OCI-LY3 (cell line): ENCODE data around the gene GRIN3A.

Experiments used
- H2AFZ ChIP-seq: fragments of 200-600, 300-600 bp; shearing (Covaris generic); 2 replicates; pipeline ENCODE4 v1.6.0; 2014; ENCODE audit warnings: antibody characterized with exemption, low read depth, low read length
- H3K27ac ChIP-seq: fragments of 200-600, 300-600 bp; sonication (generic); 2 replicates; pipeline ENCODE4 v1.5.1; 2014; ENCODE audit warnings: mild to moderate bottlenecking, low read length, moderate library complexity, mixed read lengths
- H3K27me3 ChIP-seq: fragments of 200-600, 300-600 bp; sonication (generic); 2 replicates; pipeline ENCODE4 v1.6.1; 2014; ENCODE audit warnings: low read depth, low read length, mixed read lengths
- H3K36me3 ChIP-seq: fragments of 200-600, 300-600 bp; sonication (generic); replicated peaks from 2 replicates; pipeline ENCODE3; 2014; ENCODE audit warnings: low read depth, low read length, mixed read lengths
- H3K4me1 ChIP-seq: fragments of 300-600, 200-600 bp; sonication (generic); 2 replicates; pipeline ENCODE4 v1.6.1; 2014; ENCODE audit warnings: low read length, mixed read lengths
- H3K4me2 ChIP-seq: fragments of 200-600, 300-600 bp; sonication (generic); 2 replicates; pipeline ENCODE4 v1.6.1; 2014; ENCODE audit warnings: low read length, mixed read lengths
- H3K4me3 ChIP-seq: fragments of 300-600, 200-600 bp; sonication (generic); 2 replicates; pipeline ENCODE4 v1.5.1; 2014; ENCODE audit warnings: antibody characterized with exemption, mild to moderate bottlenecking, low read length, moderate library complexity
- H3K79me2 ChIP-seq: fragments of 300-600, 200-600 bp; shearing (Covaris generic); 2 replicates; pipeline ENCODE4 v1.6.1; 2014; ENCODE audit warnings: mild to moderate bottlenecking, low read length, mixed read lengths
- H3K9ac ChIP-seq: fragments of 300-600, 200-600 bp; shearing (Covaris generic); 2 replicates; pipeline ENCODE4 v1.6.0; 2014; ENCODE audit warnings: mild to moderate bottlenecking, low read length, moderate library complexity
- H3K9me3 ChIP-seq: fragments of 200-600, 300-600 bp; shearing (Covaris generic); 2 replicates; pipeline ENCODE4 v1.6.1; 2014; ENCODE audit warnings: low read length, mixed read lengths; ENCODE audit not compliant: insufficient read depth
- H4K20me1 ChIP-seq: fragments of 200-600, 300-600 bp; sonication (generic); 2 replicates; pipeline ENCODE4 v1.6.1; 2016; ENCODE audit warnings: low read length, mixed read lengths; ENCODE audit not compliant: insufficient read depth
- CTCF ChIP-seq: fragments of 200-600, 300-600 bp; sonication (generic); IDR thresholded peaks from 2 replicates; pipeline ENCODE4 v1.5.1; 2014; ENCODE audit warnings: antibody characterized with exemption, low read length, low read depth
- EZH2phosphoT487 ChIP-seq: fragments of 200-600 bp; shearing (Covaris generic); IDR thresholded peaks from 2 replicates; pipeline ENCODE4 v1.6.1; 2018; ENCODE audit warnings: antibody characterized with exemption, mixed run types, low read depth

Gene GRIN3A

GRCh38 chr9:101536351-101536750 is 202.1 kb downstream of the GRIN3A start:
- TF ChIP-seq EZH2phosphoT487 (no peak), CTCF (no peak)
- Histone ChIP-seq H3K4me3 (no peak overlapping the region), H4K20me1 (peaks cover 8% of the 10 kb centered on the region; the same call in 1 of the 2 replicates), H3K9ac (no peak overlapping the region), H3K27ac (no peak overlapping the region), H3K36me3 (peaks cover 44% of the 10 kb centered on the region), H2AFZ (no peak overlapping the region), H3K4me2 (no peak overlapping the region), H3K79me2 (peaks cover 43% of the 10 kb centered on the region), H3K4me1 (peaks cover 4% of the 10 kb centered on the region; the same call in 1 of the 2 replicates), H3K9me3 (no peaks in the 10 kb centered on the region), H3K27me3 (no peaks in the 10 kb centered on the region)

- peaks cover 29% of the 10 kb centered on the region for H3K36me3 ChIP-seq
- no peaks in the 10 kb centered on the region for H3K27me3 ChIP-seq
- H4K20me1 ChIP-seq = peaks cover 4% of the 10 kb centered on the region; the same call in 1 of the 2 replicates
- peaks cover 7% of the 10 kb centered on the region; the same call in 1 of the 2 replicates for H3K4me1 ChIP-seq
- H2AFZ ChIP-seq = peak within 1 kb of the TSS; percentile 87
- peak within 1 kb of the TSS; percentile 91 for H3K4me2 ChIP-seq
- peaks cover 43% of the 10 kb centered on the region for H3K79me2 ChIP-seq
- TF ChIP-seq EZH2phosphoT487 (no peak), CTCF (no peak)
- H3K4me3 ChIP-seq = peak within 1 kb of the TSS; percentile 98
- H3K9ac ChIP-seq = peak within 1 kb of the TSS; percentile 91
- peak within 1 kb of the TSS; percentile 64 for H3K27ac ChIP-seq
- H3K9me3 ChIP-seq = no peaks in the 10 kb centered on the region
Measured at GRCh38 chr9:101533334-101534204, 204.9 kb downstream of the GRIN3A start, which contains the start of gene RNF20. Gene RNF20 (plus strand): TSS chr9:101533853. CDS start chr9:101535424, 1,571 bp downstream.

- Histone ChIP-seq H3K27me3 (no peaks in the 10 kb centered on the region), H2AFZ (no peak overlapping the region), H3K9ac (no peak overlapping the region), H3K79me2 (peaks cover 15% of the 10 kb centered on the region), H3K4me2 (peak overlapping the region; percentile 25; the same call in 1 of the 2 replicates), H3K36me3 (no peaks in the 10 kb centered on the region), H3K27ac (no peak overlapping the region), H4K20me1 (no peaks in the 10 kb centered on the region), H3K9me3 (no peaks in the 10 kb centered on the region), H3K4me3 (no peak overlapping the region), H3K4me1 (peaks cover 7% of the 10 kb centered on the region; the same call in 1 of the 2 replicates)
- TF ChIP-seq EZH2phosphoT487 (no peak), CTCF (peak; percentile 87)
Measured at GRCh38 chr9:101530076-101530711, 208.3 kb downstream of the GRIN3A start.

- Histone ChIP-seq H3K4me3 (no peak overlapping the region), H3K9ac (no peak overlapping the region), H3K9me3 (no peaks in the 10 kb centered on the region), H3K79me2 (no peaks in the 10 kb centered on the region), H3K4me2 (no peak overlapping the region), H3K4me1 (peaks cover 7% of the 10 kb centered on the region; the same call in 1 of the 2 replicates), H3K27ac (no peak overlapping the region), H3K36me3 (no peaks in the 10 kb centered on the region), H4K20me1 (no peaks in the 10 kb centered on the region), H3K27me3 (no peaks in the 10 kb centered on the region), H2AFZ (no peak overlapping the region)
- TF ChIP-seq EZH2phosphoT487 = no peak
- TF ChIP-seq CTCF = no peak
Measured at GRCh38 chr9:101528015-101528414, 210.4 kb downstream of the GRIN3A start.
